Measurements from ENCODE around the gene IVD. TPM values are rescaled to one million over a fixed set of nuclear protein-coding genes. Genes with fewer than 3 reads are reported as not detected.

IVD gene
- total and polyA plus RNA-seq, 2 of the 8 experiments (the other 6 are each of a cell fraction or from before 2014, with no cell fraction given), result 55.2 to 78.8 TPM

GRCh38 chr15:40409366-40409765, 3.8 kb downstream of the IVD start:
- Histone ChIP-seq H2BK5ac (ENCODE audit: low read depth, low read length) (no peak overlapping the region), H3K4me3 (ENCODE audit: extremely low read depth in 1 of 4, insufficient read depth in 2 of 4, low read depth in 3 of 4, low read length in 4 of 4) (no peak overlapping the region), H2BK120ac (replicated peaks; ENCODE audit: low read depth, low read length) (no peak overlapping the region), H3K14ac (ENCODE audit: insufficient read length) (no peak overlapping the region), H4K20me1 (replicated peaks in 1 of 2; ENCODE audit: control insufficient read depth in 1 of 2, insufficient read depth in 2 of 2, low read length in 2 of 2) (peaks cover 0 to 8% of the 10 kb centered on the region in 2 experiments), H3K79me1 (ENCODE audit: low read depth, low read length) (peaks cover 4% of the 10 kb centered on the region; the same call in 1 of the 2 replicates), H2BK12ac (ENCODE audit: low read depth, low read length) (no peak overlapping the region), H3K79me2 (ENCODE audit: control insufficient read depth in 1 of 2, insufficient read depth in 2 of 2, low read length in 2 of 2) (peaks cover 0 to 22% of the 10 kb centered on the region in 2 experiments; a peak in 3 of 4 replicates), H3K4ac (replicated peaks; ENCODE audit: insufficient read length, low read depth, low read length) (no peak overlapping the region), H3K9ac (replicated peaks in 1 of 4; ENCODE audit: extremely low read depth in 1 of 4, low read depth in 3 of 4, low read length in 3 of 4) (no peak overlapping the region), H3K4me1 (replicated peaks in 1 of 4; ENCODE audit: control insufficient read depth in 3 of 4, insufficient read depth in 4 of 4, low read length in 3 of 4) (peaks cover 0 to 4% (median 1%) of the 10 kb centered on the region in 4 experiments; a peak in 3 of 7 replicates), H4K91ac (replicated peaks; ENCODE audit: insufficient read length, low read length) (no peak overlapping the region), H3K56ac (replicated peaks; ENCODE audit: insufficient read length, low read depth, low read length) (no peak overlapping the region), H2AK5ac (ENCODE audit: low read depth, low read length) (no peak overlapping the region), H3K9me3 (ENCODE audit: insufficient read depth in 2 of 2, low read depth in 1 of 2, low read length in 1 of 2) (no peaks in the 10 kb centered on the region), H2AFZ (ENCODE audit: low read length) (no peak overlapping the region), H3K18ac (ENCODE audit: extremely low read depth, low read length) (no peak overlapping the region), H2BK15ac (ENCODE audit: low read length) (no peak overlapping the region), H3K23ac (ENCODE audit: insufficient read length) (no peak overlapping the region), H3K23me2 (ENCODE audit: low read depth, low read length) (no peaks in the 10 kb centered on the region; the same call in 1 of the 2 replicates), H4K5ac (ENCODE audit: insufficient read length, low read depth, low read length) (no peak overlapping the region), H3K4me2 (ENCODE audit: insufficient read depth in 1 of 2, low read depth in 2 of 2, low read length in 2 of 2) (no peak overlapping the region), H3K27me3 (replicated peaks in 1 of 4; ENCODE audit: control insufficient read depth in 3 of 4, extremely low read depth in 1 of 4, insufficient read depth in 3 of 4, low read length in 3 of 4) (no peaks in the 10 kb centered on the region), H2BK20ac (ENCODE audit: low read length) (no peak overlapping the region), H4K8ac (ENCODE audit: extremely low read depth, insufficient read depth, low read length) (no peak overlapping the region), H3K36me3 (ENCODE audit: control insufficient read depth in 2 of 4, insufficient read depth in 4 of 4, low read length in 3 of 4) (peaks cover 30 to 63% (median 56%) of the 10 kb centered on the region in 4 experiments), H3K27ac (ENCODE audit: low read depth, low read length) (no peak overlapping the region)
- 92% methylated on average over 3 of the region's 3 CpGs; no CpG with 5 or more reads in 1 of the 2 experiments for WGBS, 2 experiments (ENCODE audit: extremely low coverage in 1 of 2, insufficient coverage in 1 of 2, insufficient read length in 1 of 2, insufficient replicate concordance in 2 of 2, low coverage in 1 of 2, low lambda C conversion rate in 2 of 2, missing lambda C conversion rate in 1 of 2)
- ChIA-PET POLR2A (ENCODE audit: partially characterized antibody) (interaction anchor here (6.8 kb wide), 1 partner anchor 9 kb away, joined by 77 read pairs; no protein-coding TSS in a partner anchor), CTCF (ENCODE audit: partially characterized antibody) (interaction anchor here (1.1 to 5.8 kb wide), 3 partner anchors 12 to 88 kb away, joined by 3 to 27 read pairs (median 17); no protein-coding TSS in a partner anchor)
- FAIRE-seq (no peak), DNase-seq (ENCODE audit: low read depth in 1 of 2, low spot score in 2 of 2) (no peak)
- no peak for TF ChIP-seq SP2 (IDR thresholded peaks at IDR 0.05; ENCODE audit: low read length)
- TF ChIP-seq FOSL1 (IDR thresholded peaks at IDR 0.05; ENCODE audit: insufficient read depth, low read depth, low read length), result no peak
- no peak for TF ChIP-seq CBX8 (IDR thresholded peaks at IDR 0.05; ENCODE audit: borderline replicate concordance, low read depth, low read length)
- TF ChIP-seq PHF8 (conservative IDR thresholded peaks at IDR 0.05; ENCODE audit: low read depth, low read length), result no peak
- no peak for TF ChIP-seq JUN (IDR thresholded peaks at IDR 0.05; ENCODE audit: low read depth, low read length)
- no peak for TF ChIP-seq HDAC6 (IDR thresholded peaks at IDR 0.05; ENCODE audit: low read depth, low read length)
- TF ChIP-seq CTBP2 (IDR thresholded peaks at IDR 0.05; ENCODE audit: borderline replicate concordance, insufficient read depth, insufficient read length, low read length), result no peak
- no peak for TF ChIP-seq CREB1 (IDR thresholded peaks at IDR 0.05)
- TF ChIP-seq SAP30 (IDR thresholded peaks at IDR 0.05; ENCODE audit: insufficient read depth, insufficient replicate concordance, low read length), result no peak
